Activated CD4-positive, alpha-beta T cell treated with anti-CD3 and anti-CD28 coated beads for 48 hours (primary cell): ENCODE measurements around the gene GRIA1.
"Not testable (repeated sequence)": the region's sequence is repeated elsewhere in the genome, so short reads cannot be mapped to it uniquely, and the experiment has no call there.

ENCODE experiments used
- DNase-seq: peaks from one replicate; pipeline ENCODE4 v3.0.0-alpha.2; 2020

The GRIA1 gene

DNA sequence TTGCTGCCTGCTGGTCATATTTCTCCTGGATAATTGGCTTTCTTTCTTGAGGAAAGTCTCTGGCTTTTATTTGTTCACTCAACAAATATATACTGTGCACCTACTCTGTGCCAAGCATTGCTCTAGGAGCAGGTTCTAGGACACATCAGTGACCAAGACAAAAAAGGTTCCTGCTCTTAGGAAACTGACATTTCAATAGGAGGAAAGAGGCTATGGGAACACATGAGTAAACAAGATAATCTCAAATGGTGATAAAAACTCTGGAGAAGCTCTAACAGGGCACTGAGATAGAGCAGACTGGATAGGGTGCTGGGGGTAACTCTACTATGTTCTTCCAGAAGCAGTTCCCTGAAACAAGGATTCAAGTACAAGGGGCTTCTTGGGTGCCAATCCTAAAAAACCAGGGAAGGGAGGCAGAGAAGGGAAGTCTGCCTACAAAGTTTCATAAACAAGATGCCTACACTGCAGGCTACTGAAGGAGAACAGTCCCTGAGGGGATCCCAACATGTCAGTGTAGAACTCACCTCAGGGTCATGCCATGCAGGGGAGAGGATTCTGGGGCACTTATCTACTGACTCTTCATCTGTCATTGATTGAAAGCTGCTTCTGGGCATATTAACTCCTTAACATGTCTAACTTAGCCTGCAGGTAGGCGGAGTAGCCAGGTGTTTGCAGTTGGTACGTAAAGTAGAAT lies 181.3 kb downstream of the GRIA1 start:
- DNase-seq, result no peak

DNA sequence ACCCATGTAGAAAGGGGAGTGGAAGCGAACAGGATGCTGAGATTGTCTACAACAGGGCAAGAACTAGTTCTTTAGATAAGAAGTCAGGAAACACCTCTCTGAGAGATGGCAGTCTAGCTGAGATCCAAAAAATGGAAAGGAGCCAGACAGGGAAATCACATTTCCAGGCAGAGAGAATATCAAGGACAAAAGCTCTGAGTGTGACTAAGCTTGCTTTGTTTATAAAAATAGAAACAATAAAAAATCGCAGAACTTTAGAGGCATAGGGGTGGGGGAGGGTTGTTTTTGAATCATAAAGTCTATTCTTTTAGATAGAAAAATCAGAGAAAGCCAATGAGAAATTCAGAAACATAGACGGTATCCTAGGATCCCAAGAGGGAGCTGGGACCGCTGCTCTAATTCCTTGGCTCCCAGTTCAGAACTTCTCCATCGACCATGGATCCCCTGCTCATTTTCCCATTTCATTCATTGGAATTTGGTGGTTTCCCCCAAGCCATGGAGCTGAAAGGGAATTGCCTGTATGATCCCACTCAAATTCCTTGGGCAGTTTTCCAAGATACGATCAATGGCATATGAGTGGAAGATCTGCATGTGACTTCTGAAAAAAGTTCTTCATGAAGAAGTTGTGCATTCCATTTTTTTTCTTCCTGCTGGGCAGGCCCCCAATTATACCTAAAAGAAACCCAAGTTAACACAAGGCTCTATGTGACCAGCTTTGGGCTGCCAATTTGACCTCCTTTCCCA lies 182.0 kb downstream of the GRIA1 start:
- no peak for DNase-seq

DNA sequence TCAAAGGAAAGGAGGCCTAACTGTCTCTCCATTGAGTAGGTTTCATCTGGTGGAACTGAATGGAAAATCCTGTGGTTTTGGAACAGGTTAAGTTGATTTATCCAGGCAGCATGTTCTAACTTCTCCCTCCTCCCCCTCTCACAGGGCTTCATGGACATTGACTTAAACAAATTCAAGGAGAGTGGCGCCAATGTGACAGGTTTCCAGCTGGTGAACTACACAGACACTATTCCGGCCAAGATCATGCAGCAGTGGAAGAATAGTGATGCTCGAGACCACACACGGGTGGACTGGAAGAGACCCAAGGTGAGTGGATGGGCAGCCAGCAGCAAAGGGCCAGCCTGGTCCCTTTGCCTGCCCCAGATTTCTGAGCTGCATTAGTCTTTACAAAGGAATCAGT lies 183.9 kb downstream of the GRIA1 start:
- DNase-seq, result no peak

DNA sequence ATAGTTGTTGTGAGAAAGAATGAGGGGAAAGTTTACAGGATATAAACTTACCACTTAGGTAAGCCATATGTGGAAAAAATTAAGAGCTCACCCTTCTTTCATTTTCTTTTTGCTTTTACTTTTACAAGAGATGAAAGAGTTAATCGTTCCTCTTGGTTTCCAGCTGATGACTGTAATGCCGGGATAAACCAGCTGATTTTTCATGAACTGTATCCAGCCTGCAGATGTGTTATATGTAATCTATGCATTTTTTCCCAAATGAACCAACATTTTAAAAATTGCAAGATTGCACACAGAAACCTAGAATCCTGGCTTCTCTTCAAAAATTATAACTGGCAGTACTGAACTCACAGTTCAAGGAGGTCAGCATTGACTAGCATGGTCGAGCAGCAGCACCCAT lies 185.9 kb downstream of the GRIA1 start:
- no peak for DNase-seq

DNA sequence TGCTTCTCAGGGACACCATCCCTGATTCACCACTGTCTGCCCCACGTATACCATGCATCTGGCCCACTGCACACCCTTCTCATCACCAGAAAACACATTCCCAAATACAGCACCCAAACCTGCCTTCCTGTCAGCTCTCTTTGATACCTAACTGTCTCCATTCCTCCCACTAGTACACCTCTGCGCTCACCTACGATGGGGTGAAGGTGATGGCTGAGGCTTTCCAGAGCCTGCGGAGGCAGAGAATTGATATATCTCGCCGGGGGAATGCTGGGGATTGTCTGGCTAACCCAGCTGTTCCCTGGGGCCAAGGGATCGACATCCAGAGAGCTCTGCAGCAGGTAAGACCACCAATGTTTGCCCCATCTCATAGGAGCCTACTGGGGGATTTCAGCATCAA lies 186.4 kb downstream of the GRIA1 start:
- no peak for DNase-seq

DNA sequence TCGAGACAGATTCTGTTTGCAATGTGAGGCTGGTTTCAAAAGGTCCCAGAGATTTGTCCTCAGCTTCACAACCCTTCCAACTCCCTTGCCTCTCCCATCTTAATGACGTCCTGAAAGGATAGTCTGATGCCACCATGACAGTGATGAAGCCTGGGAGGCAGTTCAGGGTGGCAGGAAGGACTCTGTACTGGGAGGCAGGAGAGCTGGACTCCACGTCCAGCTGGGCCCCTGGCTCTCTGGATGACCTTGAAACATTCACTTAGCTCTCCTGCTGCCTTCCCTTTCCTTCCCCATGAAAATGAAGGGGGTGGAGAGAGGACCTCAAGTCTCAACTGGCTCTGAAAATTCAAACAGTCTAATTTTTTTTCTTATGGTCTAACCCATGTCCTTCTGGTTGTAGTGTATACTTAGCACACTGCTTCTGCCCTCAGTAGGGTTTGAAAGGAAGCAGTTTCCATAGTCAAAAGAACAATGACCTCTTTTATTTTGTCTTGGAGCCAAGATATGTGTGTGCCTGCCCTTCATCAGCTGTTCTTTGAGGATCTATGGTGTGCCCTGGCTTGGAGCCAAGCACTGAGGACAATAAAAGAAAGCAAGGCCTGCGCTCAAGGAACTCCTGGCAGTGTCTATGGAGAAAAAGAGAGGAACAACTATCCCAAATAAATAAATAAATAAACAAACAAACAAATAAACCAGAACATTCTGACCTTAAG lies 188.3 kb downstream of the GRIA1 start:
- no peak for DNase-seq

DNA sequence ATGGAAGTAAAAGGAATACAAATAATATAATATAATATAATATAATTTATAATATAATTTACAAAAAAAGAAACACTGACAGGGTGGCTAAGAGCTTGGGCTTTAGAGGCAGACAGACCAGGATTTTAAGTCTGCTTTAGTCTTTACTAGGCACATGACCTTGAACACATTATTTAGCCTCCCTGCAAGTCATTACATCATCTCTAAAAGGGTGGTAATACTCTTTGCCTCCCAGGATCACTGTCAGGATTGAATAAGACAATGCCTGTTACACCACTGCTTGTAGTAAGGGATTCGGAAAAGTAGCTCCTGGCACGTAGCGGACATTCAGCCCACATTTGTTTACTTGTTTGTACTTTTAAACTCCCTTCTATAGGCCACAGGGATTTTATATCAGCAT lies 199.8 kb downstream of the GRIA1 start:
- no peak for DNase-seq

DNA sequence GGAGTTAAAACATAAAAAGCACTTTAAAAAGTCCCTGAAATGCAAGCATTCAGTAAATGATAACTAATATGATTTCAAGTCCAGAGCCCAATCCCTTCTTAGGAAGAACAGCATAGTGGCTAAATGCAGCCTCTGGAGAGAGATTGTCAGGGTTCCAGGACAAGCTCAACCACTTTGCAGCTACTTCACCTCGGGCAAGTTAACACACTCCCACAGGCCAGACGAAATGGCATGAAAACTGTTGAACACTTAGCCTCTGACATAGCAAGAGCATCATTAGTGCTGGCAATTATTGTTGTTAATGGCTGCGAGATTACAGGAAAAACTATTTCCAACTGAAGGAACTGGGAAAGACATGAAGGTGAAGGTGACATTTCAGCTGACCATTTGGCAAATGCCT lies 205.8 kb downstream of the GRIA1 start:
- no peak for DNase-seq

DNA sequence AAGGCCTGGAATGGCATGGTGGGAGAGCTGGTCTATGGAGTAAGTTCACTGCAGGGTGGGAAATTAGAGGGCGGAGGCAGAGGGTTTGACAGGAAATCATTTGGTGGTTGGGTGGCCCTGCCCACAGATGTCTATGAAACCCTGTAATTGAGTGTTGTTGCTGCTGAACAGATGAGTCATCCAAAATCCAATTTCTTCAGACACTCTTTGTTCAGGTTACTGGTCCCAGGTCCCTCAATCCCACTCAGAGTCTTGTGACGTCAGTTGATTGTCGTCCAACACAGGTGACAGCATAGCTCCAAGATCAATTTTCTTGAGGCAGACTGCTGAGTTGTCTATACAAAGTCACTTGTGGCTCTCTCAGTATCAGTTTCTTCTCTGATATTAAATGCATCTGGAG lies 208.6 kb downstream of the GRIA1 start:
- DNase-seq, result no peak

DNA sequence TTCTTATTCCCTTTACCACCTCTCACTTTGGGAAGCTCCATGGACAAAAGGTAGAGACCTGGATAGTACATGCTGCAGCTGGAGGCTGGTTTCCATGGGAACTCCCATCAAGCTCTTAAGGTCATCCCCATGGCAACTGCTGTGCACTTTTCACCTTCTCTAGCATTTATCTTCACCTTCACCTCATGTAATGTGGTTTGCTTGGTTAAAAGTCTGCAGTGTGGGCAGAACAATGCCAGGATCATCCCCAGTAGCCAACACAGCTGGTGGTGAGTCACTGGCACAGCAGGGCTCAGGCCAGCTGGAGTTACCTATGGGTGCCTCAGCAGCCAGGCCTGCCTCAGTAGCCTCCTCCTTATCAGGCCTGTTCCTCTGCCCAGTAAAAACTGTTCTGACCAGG lies 210.5 kb downstream of the GRIA1 start:
- DNase-seq, result no peak

DNA sequence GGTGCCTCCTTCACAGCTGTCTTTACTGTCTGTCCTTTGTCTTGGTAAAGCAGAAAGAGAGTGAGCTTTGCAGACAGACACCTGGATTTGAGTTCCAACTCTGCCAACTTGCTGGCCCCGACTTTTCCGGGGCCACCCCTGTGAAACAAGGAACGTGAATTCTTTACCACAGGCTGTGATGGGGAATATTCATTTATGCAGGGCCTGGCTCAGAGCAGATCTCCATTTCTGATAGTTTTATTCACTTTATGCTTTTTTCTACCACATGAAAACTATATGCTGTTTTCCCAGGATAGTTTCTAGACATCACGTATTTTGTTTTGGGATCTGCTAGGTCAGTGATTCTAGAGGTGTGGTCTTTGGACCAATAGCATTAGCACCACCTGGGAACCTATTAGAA lies 211.8 kb downstream of the GRIA1 start:
- DNase-seq, result no peak

DNA sequence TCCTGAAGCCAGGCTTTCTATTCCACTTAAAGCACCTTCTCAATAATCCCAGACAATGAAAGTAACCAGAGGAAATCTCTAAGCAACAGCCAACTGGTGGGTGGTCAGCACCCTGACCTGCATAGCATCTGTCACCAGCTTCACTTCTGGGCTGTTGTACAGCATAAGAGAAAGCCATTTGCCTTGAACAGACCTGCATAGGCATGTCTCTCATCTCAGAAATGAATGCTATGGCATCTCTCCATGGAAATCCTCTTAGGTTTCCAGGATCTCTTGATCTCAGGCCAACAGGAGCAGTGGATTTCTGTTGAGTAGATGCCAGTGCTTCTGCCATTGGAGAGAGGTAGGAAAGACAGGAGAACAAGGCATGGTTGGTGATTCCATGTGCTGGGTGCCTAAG lies 213.6 kb downstream of the GRIA1 start:
- no peak for DNase-seq

DNA sequence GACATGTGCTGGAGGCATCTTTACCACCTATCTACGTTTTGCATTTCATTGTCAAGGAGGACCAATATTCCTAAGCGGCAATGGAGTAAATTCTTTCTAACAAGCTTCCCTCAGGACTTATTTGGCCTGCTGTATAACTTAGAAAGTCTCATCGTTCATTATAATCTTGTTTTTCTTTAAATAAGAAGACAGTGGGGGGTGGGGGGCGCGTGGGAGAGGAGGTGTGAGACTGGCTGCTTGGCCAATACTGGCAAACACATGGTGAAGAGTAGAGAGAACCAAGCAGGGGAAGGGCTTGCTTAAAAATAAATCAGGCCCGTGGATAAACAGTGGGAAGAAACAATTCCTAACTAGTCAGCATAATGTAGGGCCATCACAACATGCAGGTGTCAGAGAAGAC lies 217.2 kb downstream of the GRIA1 start:
- DNase-seq, result no peak

DNA sequence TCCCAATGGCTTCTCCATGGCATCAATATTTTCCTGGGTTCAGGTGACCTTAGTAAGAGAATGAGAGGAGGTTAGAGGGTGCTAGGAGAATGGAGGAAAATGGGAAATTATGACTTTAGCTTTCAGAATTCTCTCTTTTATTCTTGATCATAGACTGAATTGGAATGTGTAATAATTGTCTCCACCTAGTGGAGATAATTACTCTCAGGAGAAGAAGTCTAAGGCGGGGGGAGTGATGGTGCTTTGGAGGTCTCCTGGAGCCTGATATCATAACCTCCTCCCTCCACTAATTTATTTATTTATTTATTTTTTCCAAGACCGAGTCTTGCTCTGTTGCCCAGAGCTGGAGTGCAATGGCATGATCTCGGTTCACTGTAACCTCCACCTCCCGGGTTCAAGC lies 221.3 kb downstream of the GRIA1 start:
- no peak for DNase-seq

DNA sequence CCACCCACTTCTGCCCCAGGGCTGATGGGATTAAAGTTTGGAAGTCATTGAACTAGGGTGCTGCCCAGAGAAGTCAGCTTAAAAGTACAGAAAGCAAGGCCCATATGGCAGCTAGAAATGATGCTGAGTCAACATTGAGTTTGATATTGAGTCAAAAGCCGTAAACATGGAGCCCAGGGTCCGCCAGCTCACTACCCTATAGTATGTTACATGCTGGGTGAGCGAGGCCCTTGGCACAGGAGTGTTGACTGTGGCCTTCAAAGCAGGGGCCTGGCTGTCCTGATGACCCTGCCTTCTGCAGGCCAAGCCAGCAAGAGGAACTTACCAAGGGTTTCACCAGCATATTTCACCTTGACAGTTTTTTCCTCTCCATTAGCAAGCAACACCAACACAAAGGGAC lies 222.5 kb downstream of the GRIA1 start:
- DNase-seq, result no peak

DNA sequence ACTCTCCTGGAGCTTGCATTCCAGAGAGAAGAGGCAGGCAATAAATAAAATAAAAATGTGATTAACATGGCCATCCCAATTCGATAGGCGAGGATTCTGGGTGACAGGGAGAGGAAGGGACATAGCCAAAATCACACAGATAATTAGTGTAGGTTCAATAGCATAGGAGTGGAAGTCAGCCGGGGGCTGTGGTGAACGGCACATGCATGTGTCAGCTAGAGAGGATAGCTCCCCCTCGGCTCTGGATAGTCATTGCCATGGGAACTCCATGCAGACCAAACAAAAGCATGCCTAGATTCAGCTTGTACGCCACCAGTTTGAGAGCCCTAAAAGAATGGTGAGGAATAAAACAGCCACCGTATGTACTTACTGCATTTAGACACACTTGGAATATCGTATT lies 223.5 kb downstream of the GRIA1 start:
- no peak for DNase-seq

DNA sequence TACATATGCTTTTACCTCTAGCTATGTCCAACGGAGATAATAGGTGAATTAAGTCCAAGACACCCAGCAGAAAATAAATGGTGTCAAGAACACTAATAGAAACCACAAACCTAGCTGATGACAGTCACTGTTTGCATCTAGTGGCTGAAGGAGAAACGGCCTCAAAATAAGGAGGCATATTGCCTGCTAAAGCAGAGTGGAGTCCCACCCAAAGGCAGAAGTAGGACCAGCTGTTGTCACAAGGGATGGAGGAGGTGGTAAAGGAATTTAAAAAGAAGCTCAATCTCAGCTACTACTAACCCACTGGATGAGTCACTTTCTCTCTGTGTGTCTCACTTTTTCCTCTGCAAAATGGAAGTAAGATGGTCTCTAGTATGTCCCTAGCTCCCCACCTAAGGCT lies 224.3 kb downstream of the GRIA1 start:
- DNase-seq, result no peak

DNA sequence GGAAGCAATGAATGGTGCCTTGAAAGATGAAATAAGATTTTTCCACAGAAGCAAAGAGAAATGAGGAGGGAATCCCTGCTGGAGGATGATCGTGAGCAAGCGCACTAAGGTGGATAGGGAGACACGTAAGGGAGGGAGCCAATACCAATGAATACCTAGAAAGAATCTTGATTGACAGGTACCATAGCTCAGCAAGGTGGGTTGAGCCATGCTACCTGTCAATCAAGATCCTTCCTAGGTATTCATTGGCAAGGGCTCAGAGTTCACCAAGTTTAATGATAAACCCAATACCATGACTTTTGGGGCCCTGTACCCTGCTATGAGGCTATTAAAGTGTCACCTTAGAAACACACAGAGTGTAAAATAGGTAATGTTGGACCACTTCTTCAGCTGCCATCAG lies 226.8 kb downstream of the GRIA1 start:
- DNase-seq, result no peak

DNA sequence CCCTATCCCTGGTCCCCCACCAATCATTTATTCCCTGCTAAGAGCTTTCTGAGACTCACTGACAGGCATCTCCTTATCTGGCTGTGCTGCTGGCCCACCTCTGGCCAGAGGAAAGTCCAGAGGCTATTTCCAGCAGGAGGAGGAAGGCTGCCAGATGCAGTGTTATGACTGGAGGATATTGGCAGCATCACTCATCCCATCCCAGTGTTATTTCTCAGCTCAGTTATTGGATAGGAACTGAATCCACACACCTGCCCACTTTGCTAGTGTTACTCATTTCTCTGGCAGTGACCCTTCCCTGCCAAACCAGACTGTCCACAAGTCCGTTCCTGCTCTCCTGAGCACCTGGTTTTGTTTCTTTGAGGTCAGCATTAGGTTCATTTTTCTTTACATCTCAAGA lies 228.2 kb downstream of the GRIA1 start:
- no peak for DNase-seq

DNA sequence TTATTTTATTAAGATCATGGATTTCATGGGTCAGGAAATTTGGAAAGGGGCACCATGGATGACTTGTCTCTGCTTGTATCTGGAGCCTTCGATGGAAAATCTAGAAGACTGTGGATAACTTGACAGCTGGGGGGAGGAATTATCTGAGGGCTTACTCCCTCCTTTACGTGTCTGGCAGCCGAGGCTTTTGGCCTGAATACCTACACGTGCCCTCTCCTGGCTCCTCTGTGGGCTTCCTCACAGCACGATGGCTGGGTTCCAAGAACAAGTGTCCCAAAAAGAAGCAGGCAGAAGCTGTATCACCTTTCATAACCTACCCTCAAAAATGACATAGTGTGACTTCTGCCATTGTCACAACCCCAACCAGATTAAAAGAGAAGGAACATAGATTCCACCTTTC lies 228.9 kb downstream of the GRIA1 start:
- no peak for DNase-seq

DNA sequence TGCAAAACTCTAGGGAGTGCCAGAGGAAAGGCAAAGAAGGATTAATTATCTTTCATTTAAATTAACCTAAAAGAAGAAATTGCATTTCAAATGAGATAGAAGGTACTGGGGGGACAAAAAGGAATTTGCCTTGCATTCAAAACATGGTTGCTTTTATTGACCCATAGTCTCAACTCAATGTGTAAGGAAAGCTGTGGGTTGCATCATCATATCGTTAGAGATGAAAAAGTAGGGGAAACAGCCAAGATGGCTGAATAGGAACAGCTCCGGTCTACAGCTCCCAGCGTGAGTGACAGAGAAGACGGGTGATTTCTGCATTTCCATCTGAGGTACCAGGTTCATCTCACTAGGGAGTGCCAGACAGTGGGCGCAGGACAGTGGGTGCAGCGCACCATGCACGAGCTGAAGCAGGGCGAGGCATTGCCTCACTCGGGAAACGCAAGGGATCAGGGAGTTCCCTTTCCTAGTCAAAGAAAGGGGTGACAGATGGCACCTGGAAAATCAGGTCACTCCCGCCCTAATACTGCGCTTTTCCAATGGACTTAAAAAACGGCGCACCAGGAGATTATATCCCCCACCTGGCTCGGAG lies 232.6 kb downstream of the GRIA1 start:
- DNase-seq, result not testable (repeated sequence)

DNA sequence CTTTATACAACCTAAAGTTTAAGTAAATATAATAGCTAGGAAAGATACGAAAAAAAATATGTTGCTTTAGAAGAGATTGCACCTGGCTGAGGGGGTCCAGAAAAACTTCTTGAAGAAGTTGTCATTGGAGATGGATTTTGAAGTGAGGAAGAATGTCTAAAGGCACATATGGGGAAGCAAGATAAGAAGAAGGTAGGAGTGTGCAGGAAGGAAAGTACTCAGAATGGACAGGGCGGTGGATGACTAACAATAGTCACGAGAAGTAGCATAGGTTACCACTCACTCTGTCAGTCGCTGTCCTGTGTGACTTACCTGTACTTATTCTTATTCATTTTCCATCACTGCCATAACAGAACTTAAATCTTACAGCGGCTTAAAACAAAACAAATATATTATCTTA lies 251.6 kb downstream of the GRIA1 start:
- DNase-seq, result no peak

DNA sequence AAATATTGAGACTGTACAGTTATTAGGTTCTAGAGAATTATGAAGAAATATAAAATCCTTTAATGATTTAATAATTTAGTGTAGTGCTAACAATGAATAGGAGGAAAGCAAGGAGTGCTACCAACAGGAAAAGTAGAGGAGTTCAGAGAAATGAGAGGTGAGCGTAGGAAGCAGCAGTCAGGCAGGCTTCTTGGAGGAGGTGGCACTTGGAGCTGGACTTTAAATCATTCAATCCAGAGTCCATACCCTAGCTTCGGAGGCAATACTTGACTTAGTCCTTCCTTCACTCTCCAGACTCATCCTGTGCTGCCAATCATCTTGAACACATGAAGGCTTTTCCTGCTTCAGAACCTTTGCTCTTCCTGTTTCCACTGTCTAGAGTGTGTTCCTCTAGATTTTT lies 254.3 kb downstream of the GRIA1 start:
- no peak for DNase-seq
